Endothelial cell of umbilical vein (primary cell): Measurements from ENCODE around the gene ATP10A.

Experiments
- EZH2 ChIP-seq: IDR thresholded peaks from 2 replicates; pipeline ENCODE4 v1.6.1; 2012; ENCODE audit warnings: borderline replicate concordance, low read depth, mild to moderate bottlenecking, moderate library complexity, low read length, inconsistent platforms; ENCODE audit not compliant: severe bottlenecking
- GATA2 ChIP-seq: IDR thresholded peaks from 2 replicates; pipeline ENCODE4 v1.7.0; 2011; ENCODE audit warnings: low read depth, mild to moderate bottlenecking, moderate library complexity, mixed read lengths, low read length; ENCODE audit not compliant: insufficient read length, insufficient read depth
- JUN ChIP-seq: IDR thresholded peaks from 2 replicates; pipeline ENCODE4 v1.6.1; 2011; ENCODE audit warnings: borderline replicate concordance, low read depth; ENCODE audit not compliant: insufficient read length, insufficient read depth
- MAX ChIP-seq: IDR thresholded peaks from 2 replicates; pipeline ENCODE4 v1.6.1; 2011; ENCODE audit not compliant: insufficient read depth, insufficient read length
- POLR2A ChIP-seq: IDR thresholded peaks from 2 replicates; pipeline ENCODE4 v1.6.1; 2012; ENCODE audit warnings: low read depth, mild to moderate bottlenecking, control low read depth, low read length
- POLR2AphosphoS5 ChIP-seq: IDR thresholded peaks from 2 replicates; pipeline ENCODE4 v1.6.1; 2012; ENCODE audit warnings: low read depth, mild to moderate bottlenecking, control low read depth, low read length, moderate library complexity; ENCODE audit not compliant: insufficient read depth
- TF ChIP-seq, protein P1 (sequence below), 2 donors: IDR thresholded peaks; 1 replicate in 1 of 2; 2 replicates in 1 of 2; pipeline ENCODE4 v1.5.1; 2011; ENCODE audit warnings: low read length in 2 of 2, mild to moderate bottlenecking in 2 of 2, moderate library complexity in 2 of 2, control low read depth in 1 of 2, inconsistent platforms in 1 of 2, low read depth in 1 of 2; ENCODE audit not compliant: insufficient read depth in 1 of 2; ENCODE audit errors: extremely low read depth in 1 of 2

GRCh38 chr15:25743548-25744275 is 119.4 kb downstream of the ATP10A start:
- TF ChIP-seq MAX: no peak
- TF ChIP-seq POLR2AphosphoS5: no peak
- TF ChIP-seq, protein P1, sequence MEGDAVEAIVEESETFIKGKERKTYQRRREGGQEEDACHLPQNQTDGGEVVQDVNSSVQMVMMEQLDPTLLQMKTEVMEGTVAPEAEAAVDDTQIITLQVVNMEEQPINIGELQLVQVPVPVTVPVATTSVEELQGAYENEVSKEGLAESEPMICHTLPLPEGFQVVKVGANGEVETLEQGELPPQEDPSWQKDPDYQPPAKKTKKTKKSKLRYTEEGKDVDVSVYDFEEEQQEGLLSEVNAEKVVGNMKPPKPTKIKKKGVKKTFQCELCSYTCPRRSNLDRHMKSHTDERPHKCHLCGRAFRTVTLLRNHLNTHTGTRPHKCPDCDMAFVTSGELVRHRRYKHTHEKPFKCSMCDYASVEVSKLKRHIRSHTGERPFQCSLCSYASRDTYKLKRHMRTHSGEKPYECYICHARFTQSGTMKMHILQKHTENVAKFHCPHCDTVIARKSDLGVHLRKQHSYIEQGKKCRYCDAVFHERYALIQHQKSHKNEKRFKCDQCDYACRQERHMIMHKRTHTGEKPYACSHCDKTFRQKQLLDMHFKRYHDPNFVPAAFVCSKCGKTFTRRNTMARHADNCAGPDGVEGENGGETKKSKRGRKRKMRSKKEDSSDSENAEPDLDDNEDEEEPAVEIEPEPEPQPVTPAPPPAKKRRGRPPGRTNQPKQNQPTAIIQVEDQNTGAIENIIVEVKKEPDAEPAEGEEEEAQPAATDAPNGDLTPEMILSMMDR (IDR thresholded peaks at IDR 0.05; ENCODE audit: extremely low read depth in 1 of 2, insufficient read depth in 1 of 2, low read depth in 1 of 2, low read length in 2 of 2): no peak
- no peak for TF ChIP-seq POLR2A
- no peak for TF ChIP-seq GATA2
- no peak for TF ChIP-seq EZH2
- TF ChIP-seq JUN: no peak
